GM12874 (cell line): ENCODE data around the gene PRKCQ.

ENCODE experiments used
- CTCF ChIP-seq: IDR thresholded peaks from 2 replicates; pipeline ENCODE4 v1.5.1; 2011; ENCODE audit warnings: low read depth, mild to moderate bottlenecking, control low read depth, low read length, moderate library complexity; ENCODE audit not compliant: insufficient read depth

Gene PRKCQ

GRCh38 chr10:6497620-6498019 lies 82.5 kb downstream of the PRKCQ start:
- TF ChIP-seq CTCF: no peak

- no peak for TF ChIP-seq CTCF
These were observed 85.0 kb downstream of the PRKCQ start for GRCh38 chr10:6494936-6495592.

GRCh38 chr10:6494442-6494819 lies 85.6 kb downstream of the PRKCQ start:
- no peak for TF ChIP-seq CTCF

- TF ChIP-seq CTCF: no peak
These were observed 86.3 kb downstream of the PRKCQ start for GRCh38 chr10:6493521-6494441.

GRCh38 chr10:6492896-6493295 lies 87.2 kb downstream of the PRKCQ start:
- no peak for TF ChIP-seq CTCF

GRCh38 chr10:6491841-6492609 lies 88.1 kb downstream of the PRKCQ start:
- no peak for TF ChIP-seq CTCF

- no peak for TF ChIP-seq CTCF
These were observed 89.5 kb downstream of the PRKCQ start for GRCh38 chr10:6490614-6491013.
